ENCODE data around the gene NFIA.
"Not testable (repeated sequence)": the region's sequence is repeated elsewhere in the genome, so short reads cannot be mapped to it uniquely, and the experiment has no call there.

NFIA gene

DNA sequence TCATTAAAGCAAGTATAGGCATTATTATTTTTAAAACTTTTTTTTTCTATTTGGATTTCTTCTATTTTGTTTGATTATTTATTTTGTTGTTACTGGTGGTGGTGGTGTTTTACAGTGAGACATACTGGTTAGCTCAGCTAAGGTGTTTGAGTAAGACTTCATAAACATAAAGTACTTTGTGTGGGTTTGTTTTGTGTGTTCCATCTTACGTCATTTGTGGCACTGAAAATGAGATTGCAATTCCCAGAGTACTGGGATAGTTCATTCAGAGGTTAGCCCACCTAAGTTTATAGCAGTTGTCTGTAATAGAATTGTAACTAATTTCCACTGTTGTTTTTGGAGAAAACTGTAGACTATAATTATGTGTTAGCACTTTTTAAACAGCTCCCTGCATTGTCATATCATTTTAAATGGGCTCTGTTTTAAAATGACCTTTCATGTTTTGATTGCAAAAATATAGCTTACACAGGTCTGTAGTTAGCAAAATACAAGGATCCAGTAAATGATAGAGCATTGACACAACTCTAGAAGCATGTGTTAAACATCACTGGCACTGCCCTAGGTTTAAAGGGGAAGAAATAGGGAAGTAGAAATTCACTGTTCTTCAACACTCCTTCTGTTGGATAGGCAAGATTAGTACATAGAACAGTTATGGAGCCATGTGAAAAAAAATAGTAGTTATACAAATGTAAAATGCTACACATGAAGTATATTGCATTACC lies 171.7 kb downstream of the NFIA start:
- no peak for DNase-seq

DNA sequence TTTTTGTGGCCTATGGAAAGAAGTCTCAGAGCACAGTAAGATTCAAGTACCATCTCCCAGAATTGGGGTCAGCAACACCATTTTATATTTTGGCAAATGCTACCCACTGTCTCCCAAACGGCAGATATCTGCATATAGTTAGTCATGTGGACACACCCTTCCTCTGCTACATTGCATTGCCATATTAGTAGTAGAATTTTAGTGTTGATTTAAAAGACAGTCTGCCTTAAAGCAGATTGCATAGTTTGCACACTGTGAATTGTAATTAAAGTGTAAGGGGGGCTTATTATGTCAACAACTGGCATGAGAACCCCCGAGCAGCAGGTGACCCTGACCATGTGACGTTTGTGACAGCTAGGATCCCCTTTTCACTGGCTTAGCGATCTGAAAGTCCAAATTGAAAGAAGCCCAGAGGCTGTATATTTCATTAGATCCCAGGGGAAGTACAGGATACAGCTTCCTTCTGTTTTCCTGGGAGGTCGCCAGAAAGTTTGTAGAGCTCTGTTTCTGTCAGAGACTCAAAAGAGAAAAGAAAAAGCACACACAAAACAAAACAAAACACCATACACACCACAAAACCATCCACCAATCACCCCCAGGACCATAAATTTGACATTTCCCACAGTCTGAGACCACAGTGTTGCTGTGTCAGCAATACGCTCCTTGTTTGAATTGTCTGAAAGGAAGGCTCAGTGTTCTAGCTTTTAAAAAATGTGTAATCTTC lies 172.4 kb downstream of the NFIA start:
- no peak for DNase-seq

DNA sequence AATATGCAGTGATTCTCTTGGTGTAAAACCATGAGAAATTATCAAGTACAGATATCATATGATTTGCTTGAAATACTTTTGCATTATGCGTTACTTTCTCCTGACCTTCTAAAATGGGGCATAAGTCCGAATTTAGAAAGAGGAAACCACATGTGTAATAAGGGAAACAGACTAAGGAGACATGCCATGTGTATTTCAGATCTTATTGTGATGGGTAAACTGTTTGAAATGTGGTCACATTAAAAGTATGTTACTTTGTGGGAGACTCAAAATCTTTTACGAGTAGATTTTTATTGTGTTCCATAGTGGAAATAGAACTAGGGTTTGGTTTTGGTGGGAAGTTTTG lies 173.0 kb downstream of the NFIA start:
- DNase-seq: no peak

DNA sequence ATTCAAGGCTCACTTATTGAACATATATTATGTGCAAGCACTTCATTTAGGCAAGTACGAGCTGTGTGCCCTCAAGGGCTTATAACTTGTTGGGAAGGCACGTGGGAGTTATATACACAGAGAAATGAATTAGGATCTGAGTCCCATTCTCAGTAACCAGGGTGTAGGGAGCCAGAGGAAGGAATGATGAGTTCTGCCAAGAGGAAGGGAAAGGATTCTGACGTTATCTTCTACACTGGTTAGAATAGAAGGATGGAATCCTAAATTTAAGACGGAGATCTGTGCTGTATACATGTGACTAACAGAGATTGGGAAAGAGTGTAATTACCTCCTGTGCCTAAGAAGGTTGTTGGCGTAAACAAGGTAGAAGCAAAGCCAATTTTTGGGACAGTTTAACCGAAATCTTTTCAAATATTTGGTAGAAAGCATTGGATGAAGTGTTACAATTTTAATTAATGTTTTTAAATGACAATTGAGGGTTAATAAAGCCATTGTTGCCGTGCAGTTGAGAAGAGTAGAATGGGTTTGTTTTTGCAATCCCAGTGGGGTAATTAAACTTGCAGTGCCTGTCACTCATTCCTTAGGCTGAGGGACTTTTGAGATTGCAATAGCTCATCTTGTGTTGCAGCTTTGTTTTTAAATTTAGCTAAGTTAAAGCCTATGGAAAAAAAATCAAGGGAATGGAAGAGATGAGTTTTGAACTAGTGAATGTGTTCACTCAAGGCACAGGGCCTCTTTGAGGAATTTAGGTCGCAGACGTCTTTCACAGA lies 177.2 kb downstream of the NFIA start:
- DNase-seq: no peak

DNA sequence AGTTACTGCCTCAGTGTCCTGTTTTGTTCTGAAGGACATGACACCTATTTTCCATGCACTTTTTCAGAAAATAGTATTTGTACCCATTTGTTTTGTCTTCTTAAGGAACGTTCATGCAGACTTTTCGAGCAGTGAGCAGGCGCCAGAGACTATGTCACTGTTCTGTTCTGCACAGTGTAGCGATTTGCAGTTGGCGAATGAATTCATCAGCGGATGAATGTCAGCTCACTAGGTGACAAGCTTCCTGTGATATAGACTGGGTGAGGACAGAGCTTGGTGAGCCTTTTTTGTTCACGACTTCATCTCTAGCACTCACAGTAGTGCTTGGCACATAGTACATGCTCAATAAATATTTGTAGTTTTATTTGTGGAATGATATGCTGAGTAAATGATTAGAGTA lies 177.8 kb downstream of the NFIA start:
- DNase-seq: no peak

DNA sequence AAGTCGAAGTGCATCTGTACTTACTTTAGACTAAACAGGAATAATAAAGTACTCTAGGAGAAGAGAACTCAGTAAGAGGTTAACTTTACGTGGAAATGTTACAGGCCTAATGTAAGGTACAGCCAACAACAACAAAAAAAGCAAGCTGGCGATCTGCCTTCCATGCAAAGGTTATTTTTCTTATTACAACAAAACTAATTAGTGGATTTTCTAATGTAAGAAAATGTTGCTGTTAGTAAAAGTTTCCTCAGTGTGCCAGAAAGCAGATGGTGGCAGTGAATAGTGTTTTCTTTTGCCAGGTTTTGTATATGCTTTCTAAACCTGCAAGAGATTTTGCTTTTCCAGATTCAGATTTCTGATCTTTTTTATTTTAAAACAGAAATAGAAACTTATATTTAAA lies 179.2 kb downstream of the NFIA start:
- DNase-seq: no peak

DNA sequence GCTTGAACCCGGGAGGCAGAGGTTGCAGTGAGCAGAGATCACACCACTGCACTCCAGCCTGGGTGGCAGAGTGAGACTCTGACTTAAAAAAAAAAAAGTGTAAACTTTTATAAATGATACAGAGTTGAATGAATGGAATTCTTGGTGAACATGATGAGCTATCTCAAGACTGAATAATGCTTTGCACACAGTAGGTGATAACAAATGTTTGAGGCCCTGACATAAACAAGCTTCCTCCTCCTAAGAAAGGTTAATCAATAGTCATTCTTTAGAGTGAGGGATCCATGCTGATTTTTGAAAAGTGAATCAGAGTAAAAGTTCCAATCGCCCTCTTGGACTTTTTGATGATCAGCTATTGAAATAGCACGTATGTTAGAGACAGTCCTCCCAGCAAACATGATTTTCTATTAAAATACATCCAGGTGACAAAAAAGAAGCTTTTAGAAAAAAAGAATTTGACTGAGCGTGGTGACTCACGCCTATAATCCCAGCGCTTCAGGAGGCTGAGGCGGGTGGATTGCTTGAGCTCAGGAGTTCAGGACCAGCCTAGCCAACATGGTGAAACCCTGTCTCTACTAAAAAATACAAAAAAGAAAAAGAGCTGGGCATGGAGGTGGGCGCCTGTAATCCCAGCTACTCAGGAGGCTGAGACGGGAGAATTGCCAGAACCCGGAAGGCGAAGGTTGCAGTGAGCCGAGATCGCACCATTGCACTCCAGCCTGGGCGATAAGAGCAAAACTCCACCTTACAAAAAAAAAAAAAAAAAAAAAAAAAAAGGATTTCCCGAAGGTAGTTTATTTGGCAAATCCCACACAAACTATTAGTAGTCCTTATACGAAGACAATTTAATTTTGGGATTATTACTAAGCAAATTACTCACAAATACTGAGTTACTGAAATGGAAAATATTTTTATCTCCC lies 181.8 kb downstream of the NFIA start:
- no peak for DNase-seq

DNA sequence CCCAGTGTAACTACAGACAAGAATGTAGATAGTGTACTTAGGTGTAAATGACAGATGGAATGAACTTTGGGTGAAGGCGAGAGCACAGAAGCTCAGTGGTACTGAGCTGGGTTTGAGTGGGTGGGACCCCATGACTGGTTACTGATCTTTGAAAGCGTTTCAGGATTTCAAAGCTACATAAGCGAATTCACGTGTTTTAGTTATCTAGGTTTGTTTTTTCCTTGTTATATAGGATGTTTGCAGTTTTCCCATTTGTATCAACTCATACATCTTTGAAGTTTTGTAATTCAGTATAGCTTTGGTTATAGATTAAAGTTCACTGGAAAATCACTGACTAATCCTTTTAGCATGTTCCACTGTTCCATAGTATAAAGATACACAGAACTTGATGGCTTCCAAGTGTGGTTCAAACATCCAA lies 182.5 kb downstream of the NFIA start:
- no peak for DNase-seq

DNA sequence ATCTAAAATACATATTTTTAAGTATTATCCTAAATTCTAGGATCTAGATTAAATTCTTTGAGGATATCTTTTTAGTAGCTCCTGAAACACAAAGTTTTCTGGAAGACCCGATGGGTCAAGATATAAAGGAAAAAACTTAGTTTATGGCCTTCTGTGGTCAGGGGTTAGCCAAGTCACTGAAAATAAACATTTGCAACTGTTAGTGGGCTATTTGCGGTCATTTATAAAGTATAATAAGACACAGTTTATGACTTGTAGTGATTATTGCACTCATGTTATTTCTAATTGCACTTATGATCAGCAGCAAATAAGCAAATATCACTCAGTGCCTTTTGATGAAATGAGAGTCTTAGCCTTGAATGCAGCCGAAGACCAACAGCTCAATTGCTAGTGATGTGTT lies 183.3 kb downstream of the NFIA start:
- no peak for DNase-seq

DNA sequence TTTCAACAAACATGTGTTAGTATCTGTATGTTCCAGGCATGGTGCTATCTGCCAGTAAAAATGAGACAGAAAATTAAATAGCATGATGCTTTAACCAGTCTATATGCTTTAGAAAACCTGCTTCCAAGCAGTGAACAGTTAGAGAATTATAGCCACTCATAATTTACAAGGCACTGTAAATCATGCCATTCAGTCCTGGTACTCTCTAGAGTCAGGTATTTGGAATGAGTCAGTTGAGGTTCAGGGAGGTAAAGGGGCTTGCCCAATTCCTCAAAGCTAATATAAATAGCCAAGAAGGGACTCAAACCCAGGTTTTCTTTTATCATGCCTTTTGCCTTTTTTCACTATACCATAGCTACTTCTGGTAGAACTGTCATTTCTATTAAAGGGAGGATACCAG lies 184.4 kb downstream of the NFIA start:
- no peak for DNase-seq

DNA sequence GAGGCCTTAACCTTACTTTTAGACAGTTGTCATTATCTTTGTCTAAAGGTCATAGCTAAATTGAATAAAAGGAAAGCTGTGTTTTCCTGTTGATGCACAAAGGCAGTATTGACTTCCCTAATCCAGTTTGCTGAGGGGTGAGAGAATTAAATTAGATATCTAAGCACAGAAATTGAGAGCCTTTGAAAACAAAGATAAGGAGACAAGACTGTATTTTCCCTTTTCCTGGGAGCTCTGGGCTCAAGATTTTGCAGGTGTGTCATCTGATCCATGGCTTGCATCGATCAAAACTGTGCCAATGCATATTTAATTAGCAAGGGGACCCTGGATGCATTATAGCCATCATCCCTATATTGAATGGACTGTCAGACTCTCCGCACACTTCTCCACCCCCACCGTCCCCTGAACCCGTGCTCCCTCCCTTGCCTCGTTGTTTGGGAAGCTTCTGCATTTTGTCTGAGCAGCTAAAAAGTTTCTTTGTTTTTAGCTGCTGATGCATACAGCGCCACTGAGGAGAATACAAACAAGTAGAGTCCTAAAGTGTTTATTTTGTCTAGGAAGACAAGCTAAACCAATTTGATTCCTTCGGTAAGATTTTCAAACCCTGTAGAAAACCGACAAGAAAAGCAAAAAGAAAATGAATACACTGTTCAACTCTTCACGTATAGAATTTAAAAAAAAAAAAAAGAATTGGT lies 186.3 kb downstream of the NFIA start:
- DNase-seq: no peak

DNA sequence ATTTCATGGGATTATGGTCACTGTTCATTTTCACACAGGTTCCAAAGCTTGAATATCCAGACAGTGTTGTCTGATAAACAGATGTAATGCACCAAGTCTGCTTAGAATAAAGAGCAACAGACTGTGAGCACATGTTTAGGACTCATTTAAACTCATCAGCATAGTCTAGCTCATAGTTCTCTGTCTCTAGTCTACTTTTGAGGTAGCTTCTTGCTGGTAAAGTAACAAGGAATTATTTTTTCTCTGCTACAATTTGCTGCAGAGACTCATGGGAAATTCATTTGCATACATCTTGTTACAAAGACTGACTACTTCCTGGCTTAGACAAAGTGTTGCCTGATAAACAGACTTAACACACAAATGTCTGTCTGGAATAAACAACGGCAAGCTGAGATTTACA lies 187.2 kb downstream of the NFIA start:
- no peak for DNase-seq

DNA sequence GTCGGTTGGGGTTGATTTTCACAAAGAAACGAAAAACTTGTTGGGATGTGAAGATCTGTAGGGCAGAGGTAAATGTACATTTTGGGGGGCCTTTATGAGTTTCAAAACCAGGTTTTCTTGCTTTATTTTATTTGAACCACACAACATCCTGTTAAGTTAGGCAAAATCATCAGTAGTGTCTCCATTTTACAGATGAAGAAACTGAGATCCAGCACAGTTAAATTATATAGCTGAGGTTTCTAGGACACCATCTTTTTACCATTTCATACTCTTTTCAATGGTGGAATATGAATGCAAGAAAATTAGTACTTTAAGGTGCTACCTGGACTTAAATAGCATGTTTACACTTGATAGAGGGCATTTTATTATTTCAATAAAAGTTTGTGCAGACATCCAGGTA lies 187.7 kb downstream of the NFIA start:
- no peak for DNase-seq

DNA sequence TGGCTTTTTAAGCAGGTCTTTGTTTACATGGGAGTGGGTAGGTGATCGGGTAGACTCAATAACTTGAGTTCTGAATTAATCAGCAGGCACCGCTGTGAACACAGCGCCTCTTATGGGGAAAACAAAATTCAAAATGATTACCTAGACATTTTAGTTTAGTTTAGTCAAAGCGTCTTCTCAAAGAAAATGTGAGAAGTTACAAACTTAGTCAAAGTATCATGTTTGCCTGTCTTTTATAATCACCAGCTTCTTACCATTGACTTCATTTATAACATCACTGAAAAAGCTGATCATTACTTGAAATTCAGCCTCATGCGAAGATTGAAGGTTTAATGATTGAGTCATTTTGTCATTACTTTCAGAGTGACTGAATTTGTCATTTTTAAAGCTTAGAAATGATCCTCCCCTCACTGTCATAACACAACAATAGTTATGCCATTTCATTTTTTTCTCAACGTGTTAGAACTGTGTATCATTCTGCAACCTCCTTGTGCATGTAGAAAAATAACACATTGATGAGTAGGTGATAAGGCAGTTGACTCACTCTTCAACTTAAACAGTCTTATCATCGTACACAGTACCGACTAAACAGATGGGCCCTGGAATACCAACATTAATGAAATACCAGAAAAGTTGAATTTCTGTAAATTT lies 188.5 kb downstream of the NFIA start:
- DNase-seq: no peak

DNA sequence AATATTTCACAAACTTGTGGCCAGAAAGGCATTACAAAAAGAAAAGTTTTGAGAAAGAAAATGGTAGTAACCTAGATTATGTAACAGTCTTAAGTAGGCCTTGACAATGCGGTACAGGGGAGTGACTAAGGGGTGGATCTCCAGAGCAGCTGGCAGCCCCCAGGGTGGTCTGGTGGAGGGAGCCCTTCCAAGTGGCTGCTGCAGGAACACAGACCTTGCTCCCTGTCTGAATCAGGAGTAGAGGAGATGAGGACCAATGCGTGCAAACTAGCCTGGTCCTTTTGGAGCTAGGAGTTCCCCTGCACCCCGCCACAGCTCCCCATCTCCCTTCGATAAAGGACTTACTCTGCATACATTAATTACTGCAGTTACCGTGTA lies 189.0 kb downstream of the NFIA start:
- no peak for DNase-seq

DNA sequence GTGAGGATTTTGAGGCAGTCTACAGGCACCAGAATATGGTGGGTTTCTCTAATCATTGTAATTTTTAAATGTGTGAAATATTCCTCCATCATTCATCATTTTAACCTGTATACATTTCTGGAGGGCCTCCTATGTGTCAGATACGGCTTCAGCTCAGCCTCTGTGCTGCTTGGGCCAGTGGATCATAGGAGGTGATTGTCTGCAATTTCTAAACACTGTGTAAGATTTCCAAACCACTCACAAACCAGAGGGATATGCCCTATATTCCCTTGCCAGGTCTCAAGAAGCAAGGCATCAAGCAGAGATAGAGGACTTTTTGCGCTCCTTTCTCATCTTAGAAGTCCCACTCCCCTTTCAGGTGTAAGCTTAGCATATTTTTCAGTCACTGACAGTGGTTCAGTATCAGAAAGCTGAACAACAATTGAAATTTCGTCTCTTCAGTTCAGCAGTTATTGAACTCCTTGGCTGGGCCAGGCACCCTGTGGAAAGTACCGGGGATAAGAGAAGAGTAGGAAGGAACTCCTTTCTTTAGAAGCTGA lies 190.9 kb downstream of the NFIA start:
- DNase-seq: no peak

DNA sequence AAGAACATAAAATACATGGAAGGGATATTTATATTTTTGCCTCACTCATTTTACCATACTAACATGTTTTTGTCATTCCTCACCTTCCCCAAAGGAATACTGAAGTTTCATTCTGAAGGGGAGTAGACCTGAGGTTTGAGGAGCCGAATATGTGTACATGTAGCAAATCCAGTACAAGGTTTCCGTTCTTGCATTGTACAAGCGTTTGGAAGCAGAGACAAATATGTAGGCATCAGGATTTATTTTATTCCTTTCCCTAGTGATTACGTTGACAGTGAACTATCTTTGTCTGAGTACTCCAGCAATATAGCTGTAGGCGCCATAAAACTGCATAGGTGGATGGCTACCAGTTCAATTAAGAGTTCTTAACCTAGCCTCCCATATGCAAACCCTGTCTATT lies 191.5 kb downstream of the NFIA start:
- no peak for DNase-seq

DNA sequence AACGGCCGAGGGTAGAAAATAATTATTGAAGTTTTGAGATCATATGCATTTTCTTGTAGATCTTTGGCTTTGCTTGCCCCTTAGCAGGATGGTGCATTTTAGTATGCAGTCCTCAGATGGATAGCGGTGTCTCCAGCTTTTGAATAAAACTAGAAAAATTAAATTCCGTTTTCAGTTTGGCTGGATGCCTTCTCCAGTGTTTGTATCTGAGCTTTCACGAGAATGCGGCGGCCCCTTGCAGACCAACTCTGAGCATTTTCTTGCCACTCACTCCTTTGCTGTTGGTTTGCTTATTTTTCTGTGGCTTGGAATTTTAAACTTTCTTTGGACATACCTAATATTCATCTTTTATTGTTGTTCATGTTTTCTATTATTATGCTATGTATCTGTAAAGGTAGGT lies 192.6 kb downstream of the NFIA start:
- no peak for DNase-seq

DNA sequence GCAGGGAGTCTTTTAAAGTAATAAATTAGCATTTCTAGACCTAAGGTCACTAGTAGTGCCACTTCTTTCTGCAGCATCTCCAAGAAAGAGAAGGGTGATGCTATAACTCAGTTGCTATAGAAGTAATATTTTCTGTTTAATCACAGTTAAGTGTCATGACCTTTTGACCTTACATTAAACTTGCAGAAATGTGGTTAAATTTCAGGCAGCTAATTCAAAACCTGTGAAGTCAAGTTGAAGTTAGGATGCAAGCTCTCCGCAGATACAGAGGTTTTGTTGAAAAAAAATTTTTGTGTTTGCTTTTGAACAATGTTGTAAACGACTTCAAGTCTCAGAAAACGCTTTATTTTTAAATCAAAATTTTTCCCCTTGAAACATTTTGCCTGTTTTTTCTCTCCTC lies 193.9 kb downstream of the NFIA start:
- DNase-seq: no peak

DNA sequence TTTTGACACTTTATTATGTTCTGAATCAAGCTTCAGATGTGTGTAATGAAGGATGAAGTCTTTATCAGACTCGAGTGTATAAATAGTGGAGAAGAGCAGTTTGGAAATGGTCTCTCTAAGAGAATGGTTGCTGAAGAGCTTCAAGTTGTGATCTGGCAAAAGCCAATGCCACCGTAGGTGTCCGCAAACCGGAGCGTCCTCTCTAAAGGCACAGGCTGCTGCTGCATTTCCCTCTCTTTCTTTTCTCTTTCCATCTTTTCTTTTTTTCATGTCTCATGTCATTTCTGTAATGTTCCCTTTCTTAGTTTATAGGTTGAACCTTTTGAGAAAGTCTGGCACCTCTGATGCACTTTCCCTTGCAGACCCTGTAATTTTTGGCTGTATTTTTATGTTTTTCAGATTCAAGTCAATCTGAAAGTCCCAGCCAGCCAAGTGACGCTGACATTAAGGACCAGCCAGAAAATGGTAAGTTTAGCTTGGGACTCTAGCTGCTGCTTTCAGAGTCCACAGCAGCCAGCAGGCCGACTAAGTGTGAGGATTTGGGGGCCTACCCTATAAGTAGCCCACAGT lies 194.8 kb downstream of the NFIA start:
- DNase-seq: no peak

DNA sequence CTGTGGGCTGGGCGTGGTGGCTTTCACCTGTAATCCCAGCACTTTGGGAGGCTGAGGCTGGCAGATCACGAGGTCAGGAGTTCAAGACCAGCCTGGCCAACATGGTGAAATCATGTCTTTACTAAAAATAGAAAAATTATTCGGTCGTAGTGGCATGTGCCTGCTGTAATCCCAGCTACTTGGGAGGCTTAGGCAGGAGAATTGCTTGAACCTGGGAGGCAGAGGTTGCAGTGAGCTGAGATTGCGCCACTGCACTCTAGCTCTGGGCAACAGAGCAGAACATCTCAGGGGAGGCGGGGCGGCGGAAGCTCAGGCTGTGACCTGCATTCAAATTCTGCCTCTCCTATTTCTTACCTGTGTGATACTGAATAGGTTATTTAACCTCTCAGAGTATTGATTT lies 196.1 kb downstream of the NFIA start:
- not testable (repeated sequence) for DNase-seq
